Activated T-cell treated with anti-CD3 and anti-CD28 coated beads, Interleukin-2, amount 50 U/mL, for 24 hours (primary cell): ENCODE measurements around the gene APC2.
A peak's percentile ranks its signal among the peaks of the same experiment; 100 is the strongest.

Experiments
- DNase-seq: peaks from one replicate; pipeline ENCODE4 v3.0.0-alpha.2; 2020
- H3K27ac Mint-ChIP-seq: 2 replicates; pipeline ENCODE4 v1.8.0; 2020; ENCODE audit warnings: mild to moderate bottlenecking, mixed read lengths
- H3K27me3 Mint-ChIP-seq: 2 replicates; pipeline ENCODE4 v1.8.0; 2020; ENCODE audit warnings: mixed read lengths
- H3K36me3 Mint-ChIP-seq: 2 replicates; pipeline ENCODE4 v1.8.0; 2020; ENCODE audit warnings: low read depth, mixed read lengths
- H3K4me1 Mint-ChIP-seq: 2 replicates; pipeline ENCODE4 v1.8.0; 2020; ENCODE audit warnings: low read depth, mixed read lengths
- H3K4me3 Mint-ChIP-seq: 2 replicates; pipeline ENCODE4 v1.8.0; 2020; ENCODE audit warnings: mild to moderate bottlenecking, moderate library complexity, mixed read lengths
- H3K9me3 Mint-ChIP-seq: 2 replicates; pipeline ENCODE4 v1.8.0; 2020; ENCODE audit warnings: mixed read lengths

The APC2 gene

GRCh38 chr19:1445932-1446712 is 3.8 kb upstream of the APC2 start:
- Mint-ChIP-seq H3K4me3 (no peak overlapping the region), H3K36me3 (peaks cover 22% of the 10 kb centered on the region), H3K27ac (no peak overlapping the region)

GRCh38 chr19:1446713-1447481 is 3.0 kb upstream of the APC2 start:
- peak; percentile 53 for DNase-seq
- Mint-ChIP-seq H3K4me3 (peak overlapping the region; percentile 36), H3K27me3 (peaks cover 50% of the 10 kb centered on the region), H3K9me3 (no peaks in the 10 kb centered on the region), H3K36me3 (peaks cover 14% of the 10 kb centered on the region), H3K4me1 (peaks cover 36% of the 10 kb centered on the region), H3K27ac (peak overlapping the region; percentile 69)

More at GRCh38 chr19:1445932-1446712, 3.8 kb upstream of the APC2 start:
- H3K9me3 Mint-ChIP-seq, result no peaks in the 10 kb centered on the region
- peaks cover 40% of the 10 kb centered on the region for H3K4me1 Mint-ChIP-seq
- H3K27me3 Mint-ChIP-seq, result peaks cover 42% of the 10 kb centered on the region
- no peak for DNase-seq

DNA sequence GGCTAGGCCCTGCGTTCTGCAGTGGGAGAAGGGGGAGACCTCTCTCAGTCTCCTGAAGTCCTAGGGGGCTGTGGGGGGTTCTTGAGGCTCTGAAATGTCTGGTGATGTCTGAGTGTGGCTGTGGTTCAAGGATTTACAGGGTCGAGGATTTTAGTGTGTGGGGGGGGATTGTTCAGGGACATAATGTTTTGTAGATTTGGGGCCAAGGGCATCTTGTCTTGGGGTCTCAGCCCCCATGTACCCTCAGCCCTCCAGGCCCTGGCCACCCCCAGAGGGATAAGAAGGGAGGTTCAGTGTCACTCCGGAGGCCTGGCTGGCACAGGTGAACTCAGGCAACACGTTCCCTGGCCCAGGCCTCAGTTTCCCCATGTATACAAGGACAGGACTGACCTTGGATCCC is 2.4 kb upstream of the APC2 start:
- Mint-ChIP-seq H3K27ac (peak overlapping the region; percentile 59), H3K9me3 (no peaks in the 10 kb centered on the region), H3K4me3 (peak overlapping the region; percentile 20), H3K36me3 (peaks cover 8% of the 10 kb centered on the region), H3K4me1 (peaks cover 31% of the 10 kb centered on the region), H3K27me3 (peaks cover 56% of the 10 kb centered on the region)
- no peak for DNase-seq

DNA sequence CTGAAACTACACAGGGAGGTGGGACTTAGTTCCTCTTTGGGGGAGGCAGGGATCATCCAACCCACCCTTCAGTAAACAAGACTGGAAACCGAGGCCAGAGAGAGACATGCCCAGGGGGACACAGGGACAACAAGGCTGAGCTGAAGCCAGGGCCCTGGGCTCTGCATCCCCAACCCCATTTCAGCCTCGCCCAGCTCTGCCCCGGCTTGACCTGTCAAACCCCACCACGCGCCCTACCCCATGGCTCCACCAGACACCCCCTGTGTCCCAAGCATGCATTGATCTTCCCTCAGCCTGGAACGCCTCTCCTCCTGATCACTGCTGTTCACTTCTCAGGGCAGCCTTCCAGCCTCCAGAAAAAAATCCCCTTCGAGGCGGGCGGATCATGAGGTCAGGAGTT is 2.0 kb upstream of the APC2 start:
- Mint-ChIP-seq H3K27me3 (peaks cover 61% of the 10 kb centered on the region), H3K27ac (peak overlapping the region; percentile 59), H3K4me3 (no peak overlapping the region), H3K4me1 (peaks cover 28% of the 10 kb centered on the region), H3K9me3 (no peaks in the 10 kb centered on the region), H3K36me3 (peaks cover 3% of the 10 kb centered on the region)
- DNase-seq, result no peak

DNA sequence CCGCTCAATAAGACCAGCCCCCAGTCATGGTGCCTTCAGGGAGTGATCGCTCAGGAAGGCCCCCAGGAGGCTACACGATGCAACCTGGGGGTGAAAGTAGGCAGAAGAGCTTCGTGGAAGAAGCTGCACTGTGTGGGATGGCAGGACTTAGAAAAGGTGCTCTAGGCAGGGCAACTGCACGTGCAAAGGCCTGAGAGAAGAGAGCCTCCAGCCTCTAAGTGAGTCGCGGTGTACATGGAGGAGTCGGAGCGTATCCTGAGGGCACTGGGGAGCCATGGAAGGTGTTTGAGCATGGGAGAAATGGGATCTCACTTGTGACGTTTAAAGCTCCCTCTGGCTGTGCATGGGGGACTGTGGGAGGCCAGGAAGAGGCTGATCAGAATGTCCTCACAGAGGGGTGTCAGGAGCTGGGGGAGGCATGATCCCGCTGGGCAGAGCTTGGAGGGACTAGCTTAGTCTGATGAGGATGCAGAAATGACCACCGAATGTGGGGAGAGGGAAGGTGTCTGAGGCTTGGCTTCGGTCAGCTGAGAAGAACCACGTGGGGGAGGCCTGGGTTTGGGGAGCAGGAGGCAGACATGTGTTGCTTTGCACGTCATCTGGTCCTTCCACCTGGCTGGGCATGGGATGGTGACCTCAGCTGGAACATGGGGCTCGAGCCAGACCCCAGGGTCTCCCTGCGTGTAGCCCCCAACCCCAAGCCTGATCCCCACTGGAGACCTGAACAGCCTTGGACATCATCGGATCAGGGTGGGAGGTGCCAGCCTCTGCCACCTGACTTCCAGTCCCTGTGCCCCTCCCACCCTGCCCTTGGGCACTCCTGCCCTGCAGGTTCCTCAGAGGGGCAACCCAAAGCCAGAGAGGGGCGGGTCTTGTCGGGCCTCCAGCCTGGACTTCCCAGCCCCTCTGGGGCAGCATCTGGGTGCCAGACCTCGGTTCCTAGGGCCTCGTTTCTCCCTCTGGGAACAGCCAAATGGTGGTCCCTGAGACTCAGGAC is 1.1 kb downstream of the APC2 start:
- Mint-ChIP-seq H3K36me3 (no peaks in the 10 kb centered on the region), H3K4me3 (no peak overlapping the region), H3K27ac (no peak overlapping the region), H3K4me1 (peaks cover 22% of the 10 kb centered on the region), H3K27me3 (peaks cover 82% of the 10 kb centered on the region), H3K9me3 (no peaks in the 10 kb centered on the region)
- DNase-seq, result no peak

- Mint-ChIP-seq H3K4me3 (no peak overlapping the region), H3K4me1 (peaks cover 19% of the 10 kb centered on the region), H3K9me3 (no peaks in the 10 kb centered on the region), H3K27ac (no peak overlapping the region), H3K36me3 (no peaks in the 10 kb centered on the region), H3K27me3 (peaks cover 81% of the 10 kb centered on the region)
- no peak for DNase-seq
Observed at GRCh38 chr19:1451916-1452801, 2.2 kb downstream of the APC2 start.

DNA sequence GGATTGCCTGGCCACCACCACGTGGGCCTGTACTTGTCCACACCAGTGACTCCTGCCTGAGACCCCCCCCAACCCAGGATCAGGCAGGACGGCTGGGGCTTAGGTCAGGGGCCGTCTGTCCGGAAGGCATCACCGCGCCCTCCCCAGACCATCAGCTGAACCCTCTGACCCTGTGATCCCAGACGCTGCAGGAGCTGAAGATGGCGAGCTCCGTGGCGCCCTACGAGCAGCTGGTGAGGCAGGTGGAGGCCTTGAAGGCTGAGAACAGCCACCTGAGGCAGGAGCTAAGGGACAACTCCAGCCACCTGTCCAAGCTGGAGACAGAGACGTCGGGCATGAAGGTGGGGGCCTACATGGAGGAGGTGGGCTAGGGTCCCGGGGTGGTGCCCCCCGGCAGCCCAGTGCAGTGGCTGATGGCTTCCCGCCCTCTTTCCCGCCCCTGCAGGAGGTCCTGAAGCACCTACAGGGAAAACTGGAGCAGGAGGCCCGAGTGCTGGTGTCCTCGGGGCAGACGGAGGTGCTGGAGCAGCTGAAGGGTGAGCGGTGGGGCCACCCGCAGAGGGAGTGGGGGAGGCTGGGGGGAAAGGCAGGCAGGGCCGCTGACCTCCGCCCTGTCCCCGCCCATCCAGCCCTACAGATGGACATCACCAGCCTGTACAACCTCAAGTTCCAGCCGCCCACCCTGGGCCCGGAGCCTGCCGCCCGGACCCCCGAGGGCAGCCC is 3.0 kb downstream of the APC2 start:
- H3K4me3 Mint-ChIP-seq, result no peak overlapping the region
- DNase-seq, result no peak
- peaks cover 17% of the 10 kb centered on the region for H3K4me1 Mint-ChIP-seq
- H3K27ac Mint-ChIP-seq, result no peak overlapping the region
- H3K9me3 Mint-ChIP-seq, result no peaks in the 10 kb centered on the region
- H3K36me3 Mint-ChIP-seq, result no peaks in the 10 kb centered on the region
- peaks cover 80% of the 10 kb centered on the region for H3K27me3 Mint-ChIP-seq

GRCh38 chr19:1453525-1454364 is 3.8 kb downstream of the APC2 start:
- Mint-ChIP-seq H3K36me3 (no peaks in the 10 kb centered on the region), H3K27ac (no peak overlapping the region), H3K4me3 (no peak overlapping the region), H3K27me3 (peaks cover 79% of the 10 kb centered on the region), H3K4me1 (peaks cover 19% of the 10 kb centered on the region), H3K9me3 (no peaks in the 10 kb centered on the region)
- no peak for DNase-seq

DNA sequence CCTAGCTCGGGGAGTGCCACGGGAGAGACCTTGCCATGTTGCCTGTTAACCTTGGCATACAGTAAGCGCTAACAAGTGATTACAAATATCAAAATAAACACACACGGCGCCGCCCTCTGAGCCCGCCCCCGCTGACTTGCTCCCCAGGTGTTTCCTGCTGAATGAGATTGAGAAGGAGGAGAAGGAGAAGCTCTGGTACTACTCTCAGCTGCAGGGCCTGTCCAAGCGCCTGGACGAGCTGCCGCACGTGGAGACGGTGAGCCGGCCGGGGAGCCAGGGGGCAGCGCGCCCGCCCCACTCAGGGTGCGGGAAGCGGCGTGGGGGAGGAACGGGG is 5.0 kb downstream of the APC2 start:
- H3K27ac Mint-ChIP-seq, result no peak overlapping the region
- no peak overlapping the region for H3K4me3 Mint-ChIP-seq
- no peaks in the 10 kb centered on the region for H3K36me3 Mint-ChIP-seq
- H3K4me1 Mint-ChIP-seq, result peaks cover 19% of the 10 kb centered on the region
- DNase-seq, result no peak
- H3K27me3 Mint-ChIP-seq, result peaks cover 75% of the 10 kb centered on the region
- H3K9me3 Mint-ChIP-seq, result no peaks in the 10 kb centered on the region

GRCh38 chr19:1455336-1456120 is 5.6 kb downstream of the APC2 start:
- DNase-seq, result peak; percentile 67
- H3K4me1 Mint-ChIP-seq, result peaks cover 16% of the 10 kb centered on the region
- no peaks in the 10 kb centered on the region for H3K36me3 Mint-ChIP-seq
- no peaks in the 10 kb centered on the region for H3K9me3 Mint-ChIP-seq
- H3K4me3 Mint-ChIP-seq, result no peak overlapping the region
- H3K27me3 Mint-ChIP-seq, result peaks cover 72% of the 10 kb centered on the region
- no peak overlapping the region for H3K27ac Mint-ChIP-seq

GRCh38 chr19:1456121-1456900 is 6.4 kb downstream of the APC2 start:
- H3K4me1 Mint-ChIP-seq, result peaks cover 14% of the 10 kb centered on the region
- H3K4me3 Mint-ChIP-seq, result no peak overlapping the region
- H3K36me3 Mint-ChIP-seq, result no peaks in the 10 kb centered on the region
- H3K27ac Mint-ChIP-seq, result no peak overlapping the region
- no peak for DNase-seq
- no peaks in the 10 kb centered on the region for H3K9me3 Mint-ChIP-seq
- H3K27me3 Mint-ChIP-seq, result peaks cover 64% of the 10 kb centered on the region
